PFSK-1 (cell line): ENCODE results near the gene FYN.

Experiments used
- POLR2AphosphoS5 ChIP-seq: IDR thresholded peaks from 2 replicates; pipeline ENCODE4 v1.6.1; 2012; ENCODE audit warnings: low read depth, mild to moderate bottlenecking, control low read depth, low read length, moderate library complexity
- SIN3A ChIP-seq: IDR thresholded peaks from 2 replicates; pipeline ENCODE4 v1.6.1; 2012; ENCODE audit warnings: mild to moderate bottlenecking, low read length, moderate library complexity, borderline replicate concordance; ENCODE audit not compliant: insufficient read depth
- TAF1 ChIP-seq: IDR thresholded peaks from 2 replicates; pipeline ENCODE4 v1.6.1; 2012; ENCODE audit warnings: low read length, control low read depth, borderline replicate concordance; ENCODE audit not compliant: insufficient read depth

DNA sequence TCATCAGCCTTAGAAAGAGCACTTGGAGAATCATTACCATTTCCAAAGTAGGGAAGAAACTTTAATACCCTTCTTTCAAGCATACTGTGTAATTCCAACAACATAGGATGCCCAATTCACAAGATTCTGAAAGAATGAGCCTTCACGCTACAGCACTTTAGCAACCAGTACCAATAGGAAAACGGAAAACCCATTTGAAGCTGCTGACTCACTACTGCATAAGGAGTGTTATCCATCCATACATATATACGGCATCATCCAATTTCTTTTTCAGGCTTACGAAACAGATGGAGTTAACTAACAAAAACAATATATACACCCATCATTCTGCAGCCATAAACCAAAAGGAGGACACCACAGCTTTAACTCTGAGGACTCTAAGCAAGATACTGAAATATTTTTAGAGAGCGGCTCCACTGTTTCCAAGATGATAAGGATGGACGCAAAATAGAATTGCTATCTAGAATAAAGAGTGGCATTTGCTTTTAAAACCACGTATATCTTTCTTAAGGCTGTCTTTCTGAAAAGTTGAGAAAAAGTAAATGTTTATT, 24.9 kb downstream of the FYN start:
- TF ChIP-seq SIN3A (no peak), POLR2AphosphoS5 (no peak), TAF1 (no peak)
